Progenitor cell of endocrine pancreas (in vitro differentiated cells): ENCODE measurements around the gene LYPD6B. TPM values are rescaled to one million over a fixed set of nuclear protein-coding genes. Genes with fewer than 3 reads are reported as not detected.

Source experiments
- DNase-seq: peaks from one replicate; pipeline ENCODE4 v3.0.0; 2021; ENCODE audit warnings: low spot score; ENCODE audit not compliant: unreplicated experiment
- H3K27ac Mint-ChIP-seq: 2 replicates; pipeline ENCODE4 v1.8.0; 2021; ENCODE audit warnings: mild to moderate bottlenecking, moderate library complexity, mixed read lengths
- H3K27me3 Mint-ChIP-seq: 2 replicates; pipeline ENCODE4 v1.8.0; 2021; ENCODE audit warnings: mixed read lengths
- H3K36me3 Mint-ChIP-seq: 2 replicates; pipeline ENCODE4 v1.8.0; 2022; ENCODE audit warnings: mixed read lengths; ENCODE audit not compliant: insufficient read depth
- H3K4me1 Mint-ChIP-seq: 2 replicates; pipeline ENCODE4 v1.8.0; 2021; ENCODE audit warnings: low read depth, mixed read lengths
- H3K4me3 Mint-ChIP-seq: 2 replicates; pipeline ENCODE4 v1.8.0; 2021; ENCODE audit warnings: low read depth, mild to moderate bottlenecking, moderate library complexity, mixed read lengths
- H3K9me3 Mint-ChIP-seq: 2 replicates; pipeline ENCODE4 v1.8.0; 2021; ENCODE audit warnings: low read depth, mixed read lengths
- CTCF ChIP-seq: fragments of 200-600 bp; sonication (generic); IDR thresholded peaks from one replicate; pipeline ENCODE4 v1.5.0; 2021; ENCODE audit warnings: antibody characterized with exemption, mild to moderate bottlenecking; ENCODE audit not compliant: unreplicated experiment
- total RNA-seq: library from RNA; stranded (reverse); gene quantifications from 2 replicates; pipeline ENCODE4 v1.2.1, GENCODE V29; 2021

LYPD6B gene
- total RNA-seq, 1 donor from 2014 or later = 140 TPM

GRCh38 chr2:149080971-149081370 lies 42.5 kb downstream of the LYPD6B start:
- peak overlapping the region; percentile 72 for H3K27ac Mint-ChIP-seq
- peaks cover 69% of the 10 kb centered on the region for H3K4me1 Mint-ChIP-seq
- DNase-seq = no peak
- TF ChIP-seq CTCF = no peak
- peaks cover 12% of the 10 kb centered on the region for H3K36me3 Mint-ChIP-seq
- no peak overlapping the region for H3K4me3 Mint-ChIP-seq
- peaks cover 3% of the 10 kb centered on the region for H3K9me3 Mint-ChIP-seq
- H3K27me3 Mint-ChIP-seq = no peaks in the 10 kb centered on the region

- peaks cover 3% of the 10 kb centered on the region for H3K9me3 Mint-ChIP-seq
- H3K27me3 Mint-ChIP-seq = no peaks in the 10 kb centered on the region
- peak overlapping the region; percentile 26 for H3K27ac Mint-ChIP-seq
Measured at GRCh38 chr2:149082079-149082478, 43.6 kb downstream of the LYPD6B start.

GRCh38 chr2:149082735-149083134 lies 44.2 kb downstream of the LYPD6B start:
- peaks cover 51% of the 10 kb centered on the region for H3K4me1 Mint-ChIP-seq
- H3K27me3 Mint-ChIP-seq = no peaks in the 10 kb centered on the region
- peaks cover 3% of the 10 kb centered on the region for H3K9me3 Mint-ChIP-seq
- no peak for DNase-seq
- H3K4me3 Mint-ChIP-seq = no peak overlapping the region
- H3K27ac Mint-ChIP-seq = peak overlapping the region; percentile 71
- TF ChIP-seq CTCF = no peak
- H3K36me3 Mint-ChIP-seq = peaks cover 21% of the 10 kb centered on the region

More at GRCh38 chr2:149082079-149082478, 43.6 kb downstream of the LYPD6B start:
- DNase-seq = no peak
- Mint-ChIP-seq H3K36me3 (peaks cover 17% of the 10 kb centered on the region), H3K4me1 (peaks cover 58% of the 10 kb centered on the region), H3K4me3 (no peak overlapping the region)
- no peak for TF ChIP-seq CTCF

GRCh38 chr2:149084924-149085795 lies 46.7 kb downstream of the LYPD6B start:
- Mint-ChIP-seq H3K4me1 (peaks cover 36% of the 10 kb centered on the region), H3K27me3 (no peaks in the 10 kb centered on the region), H3K4me3 (no peak overlapping the region), H3K27ac (peak overlapping the region; percentile 43), H3K9me3 (peaks cover 3% of the 10 kb centered on the region), H3K36me3 (peaks cover 24% of the 10 kb centered on the region)
- no peak for DNase-seq
- TF ChIP-seq CTCF = no peak

- no peak for DNase-seq
- Mint-ChIP-seq H3K36me3 (peaks cover 21% of the 10 kb centered on the region), H3K9me3 (peaks cover 3% of the 10 kb centered on the region), H3K27ac (peak overlapping the region; percentile 23), H3K27me3 (no peaks in the 10 kb centered on the region), H3K4me3 (no peak overlapping the region), H3K4me1 (peaks cover 21% of the 10 kb centered on the region)
- peak; percentile 60 for TF ChIP-seq CTCF
Measured at GRCh38 chr2:149087751-149088150, 49.3 kb downstream of the LYPD6B start.
